DOHH2 (cell line): Measurements from ENCODE around the gene MVP.

Experiments used
- EZH2phosphoT487 ChIP-seq: fragments of 200-600 bp; sonication (generic); IDR thresholded peaks from 2 replicates; pipeline ENCODE4 v1.6.1; 2017; ENCODE audit warnings: borderline replicate concordance, mild to moderate bottlenecking, antibody characterized with exemption, low read length, moderate library complexity, mixed read lengths
- TF ChIP-seq, protein P1 (sequence below): fragments of 200-600 bp; sonication (generic); IDR thresholded peaks from one replicate; pipeline ENCODE4 v1.5.1; 2014; ENCODE audit warnings: antibody characterized with exemption, mild to moderate bottlenecking, low read depth, low read length; ENCODE audit not compliant: poor library complexity, severe bottlenecking

DNA sequence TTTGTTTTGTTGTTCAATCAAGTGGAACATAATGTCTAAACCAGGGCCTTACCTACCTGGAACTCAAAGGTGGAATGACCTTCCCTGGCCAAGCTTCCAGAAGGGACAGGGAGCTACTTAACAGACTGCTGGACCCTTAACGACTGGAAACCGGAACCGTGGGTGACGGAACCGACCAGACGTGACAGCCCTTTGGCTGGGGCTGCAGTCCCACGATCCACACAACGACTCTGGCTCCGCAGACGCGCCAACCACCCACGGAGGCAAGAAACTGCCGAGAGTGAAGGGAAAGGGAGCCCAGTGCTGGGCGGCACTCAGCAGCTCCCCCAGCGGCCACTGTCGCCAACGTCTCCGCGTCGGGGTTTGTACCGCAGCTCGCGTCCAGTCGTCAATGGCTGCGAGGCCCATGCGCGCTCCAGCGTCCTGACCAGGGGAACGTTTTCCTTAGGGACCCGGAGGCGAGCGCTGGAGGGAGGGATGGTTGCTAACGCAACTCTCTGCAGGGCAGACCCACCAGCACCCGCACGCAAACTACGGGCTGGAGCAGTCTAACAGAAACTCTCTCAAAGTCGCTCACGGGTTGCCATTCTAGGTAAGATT, 35.3 kb upstream of the MVP start:
- TF ChIP-seq, protein P1, sequence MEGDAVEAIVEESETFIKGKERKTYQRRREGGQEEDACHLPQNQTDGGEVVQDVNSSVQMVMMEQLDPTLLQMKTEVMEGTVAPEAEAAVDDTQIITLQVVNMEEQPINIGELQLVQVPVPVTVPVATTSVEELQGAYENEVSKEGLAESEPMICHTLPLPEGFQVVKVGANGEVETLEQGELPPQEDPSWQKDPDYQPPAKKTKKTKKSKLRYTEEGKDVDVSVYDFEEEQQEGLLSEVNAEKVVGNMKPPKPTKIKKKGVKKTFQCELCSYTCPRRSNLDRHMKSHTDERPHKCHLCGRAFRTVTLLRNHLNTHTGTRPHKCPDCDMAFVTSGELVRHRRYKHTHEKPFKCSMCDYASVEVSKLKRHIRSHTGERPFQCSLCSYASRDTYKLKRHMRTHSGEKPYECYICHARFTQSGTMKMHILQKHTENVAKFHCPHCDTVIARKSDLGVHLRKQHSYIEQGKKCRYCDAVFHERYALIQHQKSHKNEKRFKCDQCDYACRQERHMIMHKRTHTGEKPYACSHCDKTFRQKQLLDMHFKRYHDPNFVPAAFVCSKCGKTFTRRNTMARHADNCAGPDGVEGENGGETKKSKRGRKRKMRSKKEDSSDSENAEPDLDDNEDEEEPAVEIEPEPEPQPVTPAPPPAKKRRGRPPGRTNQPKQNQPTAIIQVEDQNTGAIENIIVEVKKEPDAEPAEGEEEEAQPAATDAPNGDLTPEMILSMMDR = peak; percentile 54
- TF ChIP-seq EZH2phosphoT487 = no peak
